Measurements from ENCODE around the gene AKAP13.

Gene AKAP13

GRCh38 chr15:85444122-85444745 lies 63.8 kb downstream of the AKAP13 start:
- DNase-seq (ENCODE audit: low read depth) = no peak

- no peak for DNase-seq (ENCODE audit: low read depth)
These were observed 65.0 kb downstream of the AKAP13 start for GRCh38 chr15:85445361-85445760.

- DNase-seq (ENCODE audit: low read depth) = no peak
These were observed 70.8 kb downstream of the AKAP13 start for GRCh38 chr15:85451099-85451700.

- no peak for DNase-seq (ENCODE audit: low read depth)
These were observed 72.0 kb downstream of the AKAP13 start for GRCh38 chr15:85452436-85452835.

GRCh38 chr15:85453144-85453872 lies 72.9 kb downstream of the AKAP13 start:
- DNase-seq (ENCODE audit: low read depth) = no peak

- no peak for DNase-seq (ENCODE audit: low read depth)
These were observed 74.0 kb downstream of the AKAP13 start for GRCh38 chr15:85454403-85454802.

- DNase-seq (ENCODE audit: low read depth) = no peak
These were observed 75.5 kb downstream of the AKAP13 start for GRCh38 chr15:85455891-85456290.

GRCh38 chr15:85456798-85457197 lies 76.4 kb downstream of the AKAP13 start:
- DNase-seq (ENCODE audit: low read depth) = no peak

GRCh38 chr15:85457392-85457968 lies 77.1 kb downstream of the AKAP13 start:
- DNase-seq (ENCODE audit: low read depth) = no peak

GRCh38 chr15:85458764-85459163 lies 78.4 kb downstream of the AKAP13 start:
- DNase-seq (ENCODE audit: low read depth) = no peak

- no peak for DNase-seq (ENCODE audit: low read depth)
These were observed 81.6 kb downstream of the AKAP13 start for GRCh38 chr15:85462029-85462428.

GRCh38 chr15:85463276-85463892 lies 83.0 kb downstream of the AKAP13 start:
- no peak for DNase-seq (ENCODE audit: low read depth)

- no peak for DNase-seq (ENCODE audit: low read depth)
These were observed 83.6 kb downstream of the AKAP13 start for GRCh38 chr15:85463976-85464375.

- DNase-seq (ENCODE audit: low read depth) = no peak
These were observed 84.1 kb downstream of the AKAP13 start for GRCh38 chr15:85464471-85464870.

- no peak for DNase-seq (ENCODE audit: low read depth)
These were observed 90.3 kb downstream of the AKAP13 start for GRCh38 chr15:85470563-85471271.

- DNase-seq (ENCODE audit: low read depth) = no peak
These were observed 91.9 kb downstream of the AKAP13 start for GRCh38 chr15:85472349-85472748.

GRCh38 chr15:85473455-85473854 lies 93.1 kb downstream of the AKAP13 start:
- no peak for DNase-seq (ENCODE audit: low read depth)

- no peak for DNase-seq (ENCODE audit: low read depth)
These were observed 94.4 kb downstream of the AKAP13 start for GRCh38 chr15:85474700-85475316.

- DNase-seq (ENCODE audit: low read depth) = no peak
These were observed 94.9 kb downstream of the AKAP13 start for GRCh38 chr15:85475317-85475701.

GRCh38 chr15:85475711-85476110 lies 95.3 kb downstream of the AKAP13 start:
- no peak for DNase-seq (ENCODE audit: low read depth)

- DNase-seq (ENCODE audit: low read depth) = no peak
These were observed 96.7 kb downstream of the AKAP13 start for GRCh38 chr15:85477061-85477460.

GRCh38 chr15:85477730-85478129 lies 97.3 kb downstream of the AKAP13 start:
- DNase-seq (ENCODE audit: low read depth) = no peak
